Keratinocyte (primary cell): Measurements from ENCODE around the gene KLF7. TPM values are rescaled to one million over a fixed set of nuclear protein-coding genes. Genes with fewer than 3 reads are reported as not detected.

Source experiments
- DNase-seq: peaks from one replicate; pipeline ENCODE4 v3.0.0-alpha.2; 2011; ENCODE audit warnings: low read depth, missing footprints, low spot score
- FAIRE-seq: peaks from 2 replicates; lab custom pipeline; 2011; peaks lifted over from hg19 to GRCh38; lab: Jason Lieb, UNC
- H2AFZ ChIP-seq: 2 replicates; pipeline ENCODE4 v1.6.0; 2012; ENCODE audit warnings: low read length, control low read depth, inconsistent platforms; ENCODE audit not compliant: control insufficient read depth
- H3K27ac ChIP-seq: 2 replicates; pipeline ENCODE4 v1.5.1; 2011; ENCODE audit warnings: low read length; ENCODE audit not compliant: control insufficient read depth, insufficient read depth
- H3K27me3 ChIP-seq: 3 replicates; pipeline ENCODE4 v1.6.0; 2011; ENCODE audit warnings: low read length; ENCODE audit not compliant: control insufficient read depth, insufficient read depth; ENCODE audit errors: extremely low read depth
- H3K36me3 ChIP-seq, 2 experiments: 2 replicates in 1 of 2; 3 replicates in 1 of 2; pipeline ENCODE4 v1.5.1; 2011; ENCODE audit warnings: low read length in 2 of 2, mild to moderate bottlenecking in 1 of 2; ENCODE audit not compliant: control insufficient read depth in 2 of 2, insufficient read depth in 2 of 2; ENCODE audit errors: extremely low read depth in 1 of 2
- H3K4me1 ChIP-seq: 3 replicates; pipeline ENCODE4 v1.5.1; 2011; ENCODE audit warnings: low read length; ENCODE audit not compliant: control insufficient read depth, insufficient read depth; ENCODE audit errors: extremely low read depth
- H3K4me2 ChIP-seq: 3 replicates; pipeline ENCODE4 v1.6.0; 2011; ENCODE audit warnings: low read depth, low read length; ENCODE audit not compliant: control insufficient read depth, insufficient read depth; ENCODE audit errors: extremely low read depth
- H3K4me3 ChIP-seq, 3 experiments: fragments of 200-600 bp in 1 of 3; sonication (generic) in 1 of 3; 2 replicates in 2 of 3; 3 replicates in 1 of 3; pipeline ENCODE4 v1.5.1; 2011 to 2016; ENCODE audit warnings: low read length in 3 of 3, mild to moderate bottlenecking in 3 of 3, control low read depth in 2 of 3, inconsistent platforms in 1 of 3, low read depth in 1 of 3, mixed read lengths in 1 of 3, mixed run types in 1 of 3, moderate library complexity in 1 of 3; ENCODE audit not compliant: control insufficient read depth in 2 of 3, insufficient read depth in 2 of 3; ENCODE audit errors: extremely low read depth in 1 of 3
- H3K79me2 ChIP-seq: 2 replicates; pipeline ENCODE4 v1.6.0; 2012; ENCODE audit warnings: low read length; ENCODE audit not compliant: control insufficient read depth, insufficient read depth
- H3K9ac ChIP-seq: 3 replicates; pipeline ENCODE4 v1.6.0; 2011; ENCODE audit warnings: low read length; ENCODE audit not compliant: control insufficient read depth, insufficient read depth; ENCODE audit errors: extremely low read depth
- H3K9me1 ChIP-seq: 3 replicates; pipeline ENCODE4 v1.6.0; 2011; ENCODE audit warnings: low read length; ENCODE audit not compliant: control insufficient read depth, insufficient read depth; ENCODE audit errors: extremely low read depth
- H3K9me3 ChIP-seq: 2 replicates; pipeline ENCODE4 v1.5.1; 2012; ENCODE audit warnings: low read depth, low read length; ENCODE audit not compliant: control insufficient read depth
- H4K20me1 ChIP-seq: 3 replicates; pipeline ENCODE4 v1.6.0; 2011; ENCODE audit warnings: low read length; ENCODE audit not compliant: control insufficient read depth, insufficient read depth; ENCODE audit errors: extremely low read depth
- CTCF ChIP-seq, 3 experiments: IDR thresholded peaks in 1 of 3; conservative IDR thresholded peaks in 1 of 3; optimal IDR thresholded peaks in 1 of 3; 2 replicates in 2 of 3; 3 replicates in 1 of 3; pipeline versions ENCODE3 to v1.5.1; 2011; ENCODE audit warnings: low read length in 3 of 3, mild to moderate bottlenecking in 3 of 3, moderate library complexity in 2 of 3, control low read depth in 1 of 3, inconsistent platforms in 1 of 3; ENCODE audit not compliant: insufficient read depth in 2 of 3; ENCODE audit errors: extremely low read depth in 1 of 3
- EZH2 ChIP-seq: IDR thresholded peaks from one replicate; pipeline ENCODE4 v1.6.1; 2012; ENCODE audit warnings: inconsistent platforms, mild to moderate bottlenecking, low read length, moderate library complexity
- dilution Hi-C: fragments of 300-500 bp; cut with MboI; formaldehyde crosslinking; loops from one replicate; pipeline ENCODE4 v1.7.0; 2020; ENCODE audit warnings: low sequenced_read_pairs; ENCODE audit not compliant: extremely low pct_ligation_motif_present
- polyA plus RNA-seq, 5 experiments: library from polyadenylated mRNA; depleted of rRNA in 3 of 5; stranded (reverse) in 3 of 5; stranded (forward) in 1 of 5; unstranded in 1 of 5; fragments of >200 nt; gene quantifications; 1 replicate in 1 of 5; 2 replicates in 3 of 5; 3 replicates in 1 of 5; pipeline versions ENCODE4 v1.2.1 to v1.2.3, GENCODE V29; 2011 to 2012; ENCODE audit warnings: missing spikeins in 2 of 5, low read depth in 1 of 5, low replicate concordance in 1 of 5

The KLF7 gene
- polyA plus RNA-seq, 1 donor (not counting 4 experiments of a cell fraction or from before 2014, with no cell fraction given): 44.7 TPM

DNA sequence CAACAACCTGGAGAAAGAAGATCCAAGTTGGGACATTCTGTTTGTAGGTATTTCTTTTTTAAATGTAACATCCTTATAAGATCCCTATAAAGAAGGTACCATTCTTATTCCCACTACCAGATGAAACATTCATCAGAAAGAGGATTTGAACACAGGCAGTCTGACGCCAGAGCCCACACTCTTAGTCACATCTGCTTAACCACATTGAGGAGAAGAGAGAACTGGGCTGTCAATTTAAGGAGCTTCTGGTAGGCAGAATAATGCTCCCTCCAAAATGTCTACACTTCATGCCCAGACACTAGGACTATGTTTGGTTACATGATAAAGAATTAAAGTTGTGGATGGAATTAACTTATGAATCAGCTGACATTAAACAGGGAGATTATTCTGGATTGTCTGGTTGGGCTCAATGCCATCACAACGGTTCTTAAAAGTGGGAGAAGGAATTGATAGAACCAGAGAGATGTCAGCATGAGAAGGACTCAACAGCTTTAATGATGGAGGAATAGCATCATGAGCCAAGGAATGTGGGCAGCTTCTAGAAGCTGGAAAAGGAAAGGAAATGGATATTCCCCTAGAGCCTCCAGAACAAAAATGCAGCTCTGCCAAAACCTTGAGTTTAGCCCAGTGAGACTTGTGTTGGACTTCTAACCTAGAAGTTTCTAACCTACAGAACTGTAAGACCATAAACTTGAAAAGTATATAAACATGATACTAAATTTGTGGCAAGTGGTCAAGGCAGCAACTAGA lies 82.2 kb downstream of the KLF7 start:
- H3K36me3 ChIP-seq: peaks cover 32 to 67% of the 10 kb centered on the region in 2 experiments
- H3K9ac ChIP-seq: no peak overlapping the region
- H3K9me1 ChIP-seq: peaks cover 2% of the 10 kb centered on the region
- H2AFZ ChIP-seq: no peak overlapping the region
- H3K27me3 ChIP-seq: no peaks in the 10 kb centered on the region
- DNase-seq (no peak), FAIRE-seq (no peak)
- no peaks in the 10 kb centered on the region for H3K4me1 ChIP-seq
- dilution Hi-C loops: no loop called here
- TF ChIP-seq CTCF (optimal IDR thresholded peaks at IDR 0.05 in 1 of 3, IDR thresholded peaks at IDR 0.05 in 1 of 3, conservative IDR thresholded peaks at IDR 0.05 in 1 of 3; ENCODE audit: extremely low read depth in 1 of 3, insufficient read depth in 2 of 3, low read length in 3 of 3): no peak
- TF ChIP-seq EZH2: no peak
- peaks cover 5% of the 10 kb centered on the region for H4K20me1 ChIP-seq
- H3K79me2 ChIP-seq: peaks cover 40% of the 10 kb centered on the region
- H3K27ac ChIP-seq: no peak overlapping the region
- no peak overlapping the region for H3K4me3 ChIP-seq
- no peak overlapping the region for H3K4me2 ChIP-seq
- H3K9me3 ChIP-seq: no peaks in the 10 kb centered on the region

GRCh38 chr2:207082619-207083018 lies 83.1 kb downstream of the KLF7 start:
- H3K4me3 ChIP-seq: no peak overlapping the region
- H3K27me3 ChIP-seq: no peaks in the 10 kb centered on the region
- peaks cover 6% of the 10 kb centered on the region for H4K20me1 ChIP-seq
- no peak overlapping the region for H3K27ac ChIP-seq
- H3K4me2 ChIP-seq: no peak overlapping the region
- dilution Hi-C loops: no loop called here
- peaks cover 29 to 62% of the 10 kb centered on the region in 2 experiments for H3K36me3 ChIP-seq
- H3K9ac ChIP-seq: no peak overlapping the region
- no peaks in the 10 kb centered on the region for H3K4me1 ChIP-seq
- peaks cover 32% of the 10 kb centered on the region for H3K79me2 ChIP-seq
- no peak for TF ChIP-seq EZH2
- TF ChIP-seq CTCF (optimal IDR thresholded peaks at IDR 0.05 in 1 of 3, IDR thresholded peaks at IDR 0.05 in 1 of 3, conservative IDR thresholded peaks at IDR 0.05 in 1 of 3; ENCODE audit: extremely low read depth in 1 of 3, insufficient read depth in 2 of 3, low read length in 3 of 3): no peak
- peaks cover 2% of the 10 kb centered on the region for H3K9me1 ChIP-seq
- H3K9me3 ChIP-seq: no peaks in the 10 kb centered on the region
- H2AFZ ChIP-seq: no peak overlapping the region
- no peak for FAIRE-seq
- DNase-seq: no peak
